ENCODE measurements around the gene TRIO.

DNA sequence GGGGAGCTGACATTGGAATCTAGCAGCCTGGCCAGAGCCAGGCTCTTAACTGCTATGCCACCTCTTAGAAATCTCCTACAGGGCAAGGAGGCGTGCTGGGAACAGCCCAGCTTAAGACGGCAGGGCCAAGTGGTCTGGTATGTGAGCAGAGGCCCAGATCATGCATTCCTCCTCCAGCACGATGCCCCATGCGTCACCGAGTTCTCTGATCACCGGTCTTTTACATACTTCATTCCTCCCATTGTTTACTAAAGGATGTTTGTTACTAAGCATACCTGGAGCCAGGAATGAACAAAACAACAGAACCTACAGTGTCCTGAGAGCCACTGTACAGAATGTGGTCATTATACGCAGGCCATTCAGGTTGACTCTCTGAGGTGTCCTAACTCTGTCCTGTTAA, 73.8 kb downstream of the TRIO start:
- TF ChIP-seq, protein P1, sequence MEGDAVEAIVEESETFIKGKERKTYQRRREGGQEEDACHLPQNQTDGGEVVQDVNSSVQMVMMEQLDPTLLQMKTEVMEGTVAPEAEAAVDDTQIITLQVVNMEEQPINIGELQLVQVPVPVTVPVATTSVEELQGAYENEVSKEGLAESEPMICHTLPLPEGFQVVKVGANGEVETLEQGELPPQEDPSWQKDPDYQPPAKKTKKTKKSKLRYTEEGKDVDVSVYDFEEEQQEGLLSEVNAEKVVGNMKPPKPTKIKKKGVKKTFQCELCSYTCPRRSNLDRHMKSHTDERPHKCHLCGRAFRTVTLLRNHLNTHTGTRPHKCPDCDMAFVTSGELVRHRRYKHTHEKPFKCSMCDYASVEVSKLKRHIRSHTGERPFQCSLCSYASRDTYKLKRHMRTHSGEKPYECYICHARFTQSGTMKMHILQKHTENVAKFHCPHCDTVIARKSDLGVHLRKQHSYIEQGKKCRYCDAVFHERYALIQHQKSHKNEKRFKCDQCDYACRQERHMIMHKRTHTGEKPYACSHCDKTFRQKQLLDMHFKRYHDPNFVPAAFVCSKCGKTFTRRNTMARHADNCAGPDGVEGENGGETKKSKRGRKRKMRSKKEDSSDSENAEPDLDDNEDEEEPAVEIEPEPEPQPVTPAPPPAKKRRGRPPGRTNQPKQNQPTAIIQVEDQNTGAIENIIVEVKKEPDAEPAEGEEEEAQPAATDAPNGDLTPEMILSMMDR (IDR thresholded peaks at IDR 0.05) = no peak
- TF ChIP-seq POLR2A (IDR thresholded peaks at IDR 0.05) = no peak
- no peak for TF ChIP-seq EP300 (IDR thresholded peaks at IDR 0.05)
